Measurements from ENCODE around the gene TINAG.

The TINAG gene

DNA sequence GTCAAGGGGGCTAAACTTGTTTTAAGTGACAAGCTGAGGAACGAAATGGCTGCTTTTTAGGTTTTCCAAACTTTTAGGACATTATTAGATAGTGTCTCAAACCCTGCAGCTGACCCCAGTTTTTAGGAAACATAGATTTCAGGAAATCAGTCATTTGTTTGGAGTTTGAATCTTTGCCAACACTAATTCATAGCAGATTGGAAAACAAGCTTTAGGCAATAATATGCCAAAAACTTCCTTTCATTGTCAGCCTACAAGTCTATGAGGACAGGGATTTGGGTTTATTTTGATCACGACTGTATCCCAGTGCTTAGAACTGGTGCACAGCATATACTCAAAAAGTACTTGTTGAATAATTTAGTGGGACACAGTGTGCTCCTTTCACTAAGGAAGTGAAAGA lies 123.2 kb downstream of the TINAG start:
- no peaks in the 10 kb centered on the region for H4K20me1 ChIP-seq (ENCODE audit: low read depth, low read length)
- TF ChIP-seq EZH2phosphoT487 (conservative IDR thresholded peaks at IDR 0.05; ENCODE audit: low read length) = no peak
- TF ChIP-seq, protein P1, sequence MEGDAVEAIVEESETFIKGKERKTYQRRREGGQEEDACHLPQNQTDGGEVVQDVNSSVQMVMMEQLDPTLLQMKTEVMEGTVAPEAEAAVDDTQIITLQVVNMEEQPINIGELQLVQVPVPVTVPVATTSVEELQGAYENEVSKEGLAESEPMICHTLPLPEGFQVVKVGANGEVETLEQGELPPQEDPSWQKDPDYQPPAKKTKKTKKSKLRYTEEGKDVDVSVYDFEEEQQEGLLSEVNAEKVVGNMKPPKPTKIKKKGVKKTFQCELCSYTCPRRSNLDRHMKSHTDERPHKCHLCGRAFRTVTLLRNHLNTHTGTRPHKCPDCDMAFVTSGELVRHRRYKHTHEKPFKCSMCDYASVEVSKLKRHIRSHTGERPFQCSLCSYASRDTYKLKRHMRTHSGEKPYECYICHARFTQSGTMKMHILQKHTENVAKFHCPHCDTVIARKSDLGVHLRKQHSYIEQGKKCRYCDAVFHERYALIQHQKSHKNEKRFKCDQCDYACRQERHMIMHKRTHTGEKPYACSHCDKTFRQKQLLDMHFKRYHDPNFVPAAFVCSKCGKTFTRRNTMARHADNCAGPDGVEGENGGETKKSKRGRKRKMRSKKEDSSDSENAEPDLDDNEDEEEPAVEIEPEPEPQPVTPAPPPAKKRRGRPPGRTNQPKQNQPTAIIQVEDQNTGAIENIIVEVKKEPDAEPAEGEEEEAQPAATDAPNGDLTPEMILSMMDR (IDR thresholded peaks at IDR 0.05; ENCODE audit: insufficient read depth, low read length, poor library complexity, severe bottlenecking) = no peak
- no peaks in the 10 kb centered on the region for H3F3A ChIP-seq (ENCODE audit: insufficient read depth)
- no peaks in the 10 kb centered on the region for H3K27me3 ChIP-seq (ENCODE audit: low read length)
- H3K9me3 ChIP-seq (ENCODE audit: insufficient read depth, low read length) = no peaks in the 10 kb centered on the region
- no peak overlapping the region for H3K27ac ChIP-seq (ENCODE audit: low read depth, low read length)
- H3K36me3 ChIP-seq (ENCODE audit: low read length) = no peaks in the 10 kb centered on the region
- no peak overlapping the region for H3K9ac ChIP-seq (ENCODE audit: low read length)
- H3K4me2 ChIP-seq (ENCODE audit: low read depth, low read length, poor library complexity, severe bottlenecking) = no peak overlapping the region
- no peak overlapping the region for H2AFZ ChIP-seq (ENCODE audit: low read depth, low read length, severe bottlenecking)
- H3K79me2 ChIP-seq (ENCODE audit: insufficient read depth, low read length) = no peaks in the 10 kb centered on the region
- no peaks in the 10 kb centered on the region for H3K9me2 ChIP-seq (replicated peaks; ENCODE audit: insufficient read depth, low read length)
- H3K4me3 ChIP-seq (ENCODE audit: insufficient read depth, low read length, poor library complexity, severe bottlenecking) = no peak overlapping the region
